ENCODE data around the gene GRAMD1A. TPM values are rescaled to one million over a fixed set of nuclear protein-coding genes. Genes with fewer than 3 reads are reported as not detected.
"Not testable (repeated sequence)": the region's sequence is repeated elsewhere in the genome, so short reads cannot be mapped to it uniquely, and the experiment has no call there.

GRAMD1A gene
- polyA plus RNA-seq, 1 donor from 2014 or later = 18.1 TPM

DNA sequence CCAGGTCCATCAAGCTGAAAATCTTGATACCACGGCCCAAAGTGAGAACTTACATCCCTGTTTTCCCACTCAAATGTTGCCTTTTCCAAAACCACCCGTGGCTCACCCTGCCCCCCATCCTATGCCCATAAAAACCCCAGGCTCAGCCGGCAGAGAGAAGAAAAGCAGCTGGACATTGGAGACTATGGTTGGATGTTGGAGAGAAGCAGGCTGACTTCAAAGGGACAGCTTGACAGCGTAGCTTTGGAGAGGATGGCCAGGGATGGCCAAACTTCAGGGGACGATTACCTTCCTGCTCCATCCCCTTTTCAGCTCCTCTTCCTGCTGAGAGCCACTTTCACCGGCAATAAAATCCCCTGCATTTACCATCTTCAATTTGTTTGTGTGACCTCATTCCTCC, 32.6 kb upstream of the GRAMD1A start:
- Mint-ChIP-seq H3K27ac (no peak overlapping the region), H3K4me3 (peak overlapping the region in 1 of 4 donors; percentile 56), H3K27me3 (peaks cover 8% of the 10 kb centered on the region), H3K36me3 (peaks cover 7% of the 10 kb centered on the region), H3K4me1 (peaks cover 6 to 8% (median 7%) of the 10 kb centered on the region in 3 donors), H3K9me3 (peaks cover 4 to 11% (median 8%) of the 10 kb centered on the region in 3 donors)

DNA sequence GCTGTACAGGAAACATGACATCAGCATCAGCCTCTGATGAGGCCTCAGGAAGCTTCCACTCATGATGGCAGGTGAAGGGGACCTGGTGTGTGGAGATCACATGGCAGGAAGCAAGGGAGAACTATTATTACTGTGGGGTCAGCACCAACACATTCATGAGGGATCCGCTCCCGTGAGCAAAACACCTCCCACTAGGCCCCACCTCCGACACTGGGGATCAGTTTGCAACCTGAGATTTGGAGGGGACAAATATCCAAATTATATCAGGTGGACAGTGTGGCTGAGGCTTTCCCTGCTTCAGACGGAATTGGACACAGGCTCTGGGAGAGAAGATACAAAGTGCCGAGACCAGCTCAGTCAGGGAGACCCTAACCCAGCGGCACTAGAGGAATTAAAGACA, 30.4 kb upstream of the GRAMD1A start:
- Mint-ChIP-seq H3K4me1 (peaks cover 4 to 6% (median 6%) of the 10 kb centered on the region in 3 donors), H3K4me3 (peak overlapping the region in 1 of 4 donors; percentile 13), H3K27me3 (peaks cover 8% of the 10 kb centered on the region), H3K36me3 (peaks cover 2% of the 10 kb centered on the region), H3K27ac (no peak overlapping the region), H3K9me3 (peaks cover 4 to 11% (median 5%) of the 10 kb centered on the region in 3 donors)

DNA sequence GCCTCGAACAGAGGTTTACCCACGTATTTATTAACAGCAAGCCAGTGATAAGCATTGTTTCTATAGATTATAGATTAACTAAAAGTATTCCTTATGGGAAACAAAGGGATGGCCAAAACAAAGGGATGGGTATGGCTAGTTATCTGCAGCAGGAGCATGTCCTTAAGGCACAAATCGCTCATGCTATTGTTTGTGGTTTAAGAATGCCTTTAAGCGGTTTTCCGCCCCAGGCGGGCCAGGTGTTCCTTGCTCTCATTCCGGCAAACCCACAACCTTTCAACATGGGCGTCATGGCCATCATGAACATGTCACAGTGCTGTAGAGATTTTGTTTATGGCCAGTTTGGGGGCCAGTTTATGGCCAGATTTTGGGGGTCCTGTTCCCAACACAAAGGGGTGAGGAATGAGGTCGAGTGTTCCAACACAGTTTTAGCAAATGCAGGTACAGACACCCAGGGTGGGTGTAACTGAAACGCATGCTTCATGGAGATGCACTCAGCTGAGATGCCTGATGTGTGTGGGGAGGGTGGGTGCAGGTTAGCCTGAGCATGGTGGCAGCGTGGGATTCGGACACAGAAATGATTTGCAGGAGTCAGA, 29.8 kb upstream of the GRAMD1A start:
- not testable (repeated sequence) for H3K27ac Mint-ChIP-seq, H3K27me3 Mint-ChIP-seq, H3K36me3 Mint-ChIP-seq, H3K4me1 Mint-ChIP-seq
- Mint-ChIP-seq H3K9me3 (peaks cover 4 to 11% (median 5%) of the 10 kb centered on the region in 3 donors), H3K4me3 (peak overlapping the region in 1 of 4 donors; percentile 13)

DNA sequence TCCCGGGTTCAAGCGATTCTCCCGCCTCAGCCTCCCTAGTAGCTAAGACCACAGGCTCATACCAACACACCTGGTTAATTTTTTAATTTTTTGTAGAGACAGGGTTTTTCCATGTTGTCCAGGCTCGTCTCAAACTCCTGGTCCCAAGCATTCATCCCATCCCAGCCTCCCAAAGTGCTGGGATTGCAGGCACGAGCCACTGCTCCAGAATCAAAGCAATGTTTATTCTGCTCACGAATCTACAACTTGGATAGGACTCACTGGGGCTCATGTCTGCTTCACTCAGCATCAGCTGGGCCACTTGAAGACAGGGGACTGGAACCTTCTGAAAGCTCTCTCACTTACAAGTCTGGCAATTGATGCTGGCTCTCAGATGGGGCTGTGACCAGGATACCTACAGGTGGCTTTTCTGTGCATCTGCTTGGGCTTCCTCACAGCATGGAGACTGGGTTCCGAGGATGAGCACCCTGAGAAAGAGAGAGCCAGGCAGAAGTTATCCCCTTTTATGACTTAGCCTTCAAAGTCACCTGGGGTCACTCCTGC, 27.9 kb upstream of the GRAMD1A start:
- H3K4me1 Mint-ChIP-seq = peaks cover 4 to 6% (median 6%) of the 10 kb centered on the region in 3 donors
- peaks cover 4 to 8% (median 8%) of the 10 kb centered on the region in 3 donors for H3K9me3 Mint-ChIP-seq
- H3K36me3 Mint-ChIP-seq = peaks cover 2% of the 10 kb centered on the region
- no peak overlapping the region for H3K4me3 Mint-ChIP-seq
- no peak overlapping the region for H3K27ac Mint-ChIP-seq
- peaks cover 10% of the 10 kb centered on the region for H3K27me3 Mint-ChIP-seq

DNA sequence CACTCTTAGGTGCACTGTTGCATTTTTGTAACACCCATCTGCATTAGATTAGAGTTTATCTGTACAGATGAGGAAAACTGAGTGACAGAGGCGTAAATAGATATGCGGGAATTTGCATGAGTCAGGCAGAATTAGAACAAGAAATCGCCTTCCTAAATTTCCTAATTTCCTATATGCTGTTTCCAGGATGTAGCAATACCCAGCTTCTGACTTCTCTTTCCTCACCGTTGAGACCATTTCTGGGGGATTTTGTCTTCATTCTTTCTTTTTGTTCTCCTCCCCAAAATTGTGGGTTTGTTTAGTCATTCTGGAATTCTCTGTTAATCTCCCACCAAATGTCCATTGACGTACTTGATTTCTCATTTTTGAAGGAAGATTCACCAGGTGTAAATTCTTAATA, 25.5 kb upstream of the GRAMD1A start:
- peaks cover 4 to 6% (median 6%) of the 10 kb centered on the region in 3 donors for H3K4me1 Mint-ChIP-seq
- H3K9me3 Mint-ChIP-seq = peaks cover 0 to 3% (median 0%) of the 10 kb centered on the region in 3 donors
- peaks cover 12% of the 10 kb centered on the region for H3K27me3 Mint-ChIP-seq
- H3K4me3 Mint-ChIP-seq = no peak overlapping the region
- peak overlapping the region in 1 of 3 donors; percentile 64 for H3K27ac Mint-ChIP-seq
- H3K36me3 Mint-ChIP-seq = peaks cover 2% of the 10 kb centered on the region

DNA sequence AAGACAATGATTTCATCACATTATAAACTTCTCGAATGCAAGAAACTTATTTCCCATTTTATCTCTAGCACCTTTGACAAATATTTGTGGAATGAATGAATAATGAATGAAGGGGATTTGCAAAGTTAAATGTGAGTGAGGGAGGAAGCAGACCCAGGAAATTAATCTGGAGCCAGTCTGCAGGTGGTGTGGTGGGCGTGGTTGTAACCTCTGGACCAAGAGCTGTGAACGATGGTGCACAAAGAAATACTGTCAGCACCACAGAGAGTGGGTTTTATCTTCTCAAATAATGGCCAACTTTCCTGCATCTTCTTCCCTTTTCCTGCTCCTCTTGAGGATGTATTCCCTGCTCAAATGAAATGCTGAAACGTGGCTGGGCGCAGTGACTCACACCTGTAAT, 25.1 kb upstream of the GRAMD1A start:
- Mint-ChIP-seq H3K27ac (peak overlapping the region in 1 of 3 donors; percentile 64), H3K36me3 (peaks cover 2% of the 10 kb centered on the region), H3K4me3 (peak overlapping the region in 1 of 4 donors; percentile 39), H3K9me3 (peaks cover 0 to 3% (median 0%) of the 10 kb centered on the region in 3 donors), H3K27me3 (peaks cover 16% of the 10 kb centered on the region), H3K4me1 (peaks cover 4 to 6% (median 6%) of the 10 kb centered on the region in 3 donors)

DNA sequence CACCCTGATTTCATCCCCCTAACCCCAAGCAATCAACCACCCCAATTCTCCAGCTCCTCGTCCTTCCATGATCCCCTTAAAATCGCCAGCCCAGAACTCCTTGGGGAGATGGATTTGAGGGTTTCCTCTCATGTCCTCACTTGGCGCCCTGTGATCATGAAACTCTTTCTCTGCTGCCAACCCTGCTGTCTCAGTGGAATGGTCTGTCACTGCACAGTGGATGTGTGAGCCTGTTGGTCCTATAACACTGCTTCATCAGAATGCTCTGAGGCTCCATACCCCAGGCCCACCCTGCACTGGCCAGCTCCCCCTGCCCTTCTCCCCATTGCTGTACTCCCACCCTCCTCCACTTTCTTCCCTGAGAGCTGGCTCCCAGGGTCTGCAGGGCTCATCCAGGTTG, 23.5 kb upstream of the GRAMD1A start:
- Mint-ChIP-seq H3K9me3 (peaks cover 0 to 3% (median 0%) of the 10 kb centered on the region in 3 donors), H3K27ac (no peak overlapping the region), H3K4me1 (peaks cover 4 to 6% (median 6%) of the 10 kb centered on the region in 3 donors), H3K27me3 (peaks cover 17% of the 10 kb centered on the region), H3K36me3 (no peaks in the 10 kb centered on the region), H3K4me3 (no peak overlapping the region)

DNA sequence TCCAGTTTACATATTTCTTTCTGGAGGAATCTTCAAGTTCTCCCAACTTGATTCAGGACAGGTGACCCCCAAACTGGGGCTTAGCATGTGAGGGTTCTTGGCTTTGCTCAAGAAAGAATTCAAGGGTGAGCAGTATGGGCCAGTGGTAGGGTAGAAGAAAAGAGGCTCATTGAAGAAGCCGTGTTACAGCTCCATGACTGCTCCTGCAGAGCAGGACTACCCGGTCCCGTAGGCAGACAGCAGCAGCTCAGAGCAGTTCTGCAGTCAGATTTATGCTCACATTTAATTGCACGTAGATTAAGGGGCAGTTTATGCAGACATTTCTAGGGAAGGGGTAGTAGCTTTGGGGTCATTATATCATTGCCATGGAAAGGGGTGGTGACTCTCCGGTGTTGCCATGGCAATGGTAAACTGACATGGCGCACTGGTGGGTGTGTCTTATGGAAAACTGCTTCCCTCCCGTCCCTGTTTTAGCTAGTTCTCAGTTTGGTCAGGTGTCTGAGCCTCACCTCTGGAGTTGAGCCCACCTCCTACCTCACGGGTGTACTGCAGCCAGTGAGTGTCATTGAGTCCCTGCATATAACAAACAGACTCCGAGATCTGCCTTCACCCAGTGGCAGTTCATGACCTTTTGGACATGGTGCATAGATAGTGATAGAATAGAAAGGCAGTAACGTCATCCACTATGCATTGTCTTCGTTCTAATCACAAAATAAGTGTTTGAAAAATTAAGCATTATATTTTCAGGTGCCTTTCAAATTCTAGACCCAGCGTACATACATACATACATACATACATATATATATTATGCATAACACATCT, 20.1 kb upstream of the GRAMD1A start:
- Mint-ChIP-seq H3K36me3 (no peaks in the 10 kb centered on the region), H3K4me1 (peaks cover 0 to 1% (median 0%) of the 10 kb centered on the region in 3 donors), H3K9me3 (peaks cover 0 to 3% (median 0%) of the 10 kb centered on the region in 3 donors), H3K4me3 (no peak overlapping the region), H3K27me3 (peaks cover 15% of the 10 kb centered on the region), H3K27ac (no peak overlapping the region)

DNA sequence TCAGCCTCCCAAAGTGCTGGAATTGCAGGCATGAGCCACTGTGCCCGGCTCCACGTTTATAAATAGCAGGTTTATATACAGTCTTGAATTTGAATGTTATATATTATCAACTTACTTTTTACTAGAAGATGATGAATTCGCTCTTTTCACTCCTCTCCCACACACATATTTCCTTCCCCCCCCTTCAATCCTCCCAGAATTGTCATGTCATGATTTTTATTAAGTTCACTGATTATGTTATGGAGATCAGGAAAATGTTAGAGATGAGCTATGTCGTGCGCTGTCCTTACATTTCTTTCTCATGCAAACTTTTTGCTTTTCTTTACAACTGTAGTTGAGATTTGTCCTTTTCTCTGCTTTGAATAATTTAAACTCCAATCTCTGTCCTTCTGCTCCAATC, 17.8 kb upstream of the GRAMD1A start:
- H3K27ac Mint-ChIP-seq = peak overlapping the region in 1 of 3 donors; percentile 17
- peaks cover 18% of the 10 kb centered on the region for H3K27me3 Mint-ChIP-seq
- H3K4me3 Mint-ChIP-seq = no peak overlapping the region
- no peaks in the 10 kb centered on the region for H3K36me3 Mint-ChIP-seq
- H3K4me1 Mint-ChIP-seq = peaks cover 0 to 3% (median 1%) of the 10 kb centered on the region in 3 donors
- no peaks in the 10 kb centered on the region for H3K9me3 Mint-ChIP-seq

- H3K4me3 Mint-ChIP-seq = no peak overlapping the region
- peaks cover 19% of the 10 kb centered on the region for H3K27me3 Mint-ChIP-seq
- peaks cover 0 to 3% (median 1%) of the 10 kb centered on the region in 3 donors for H3K4me1 Mint-ChIP-seq
- no peaks in the 10 kb centered on the region for H3K36me3 Mint-ChIP-seq
- H3K27ac Mint-ChIP-seq = no peak overlapping the region
- no peaks in the 10 kb centered on the region for H3K9me3 Mint-ChIP-seq
Observed at GRCh38 chr19:34983786-34984185, 16.3 kb upstream of the GRAMD1A start.

GRCh38 chr19:34984287-34984686, 15.8 kb upstream of the GRAMD1A start:
- H3K27ac Mint-ChIP-seq = peak overlapping the region in 1 of 3 donors; percentile 24
- no peak overlapping the region for H3K4me3 Mint-ChIP-seq
- peaks cover 17% of the 10 kb centered on the region for H3K27me3 Mint-ChIP-seq
- no peaks in the 10 kb centered on the region for H3K9me3 Mint-ChIP-seq
- H3K36me3 Mint-ChIP-seq = no peaks in the 10 kb centered on the region
- H3K4me1 Mint-ChIP-seq = peaks cover 0 to 3% (median 1%) of the 10 kb centered on the region in 3 donors

- Mint-ChIP-seq H3K4me1 (peaks cover 0 to 4% (median 1%) of the 10 kb centered on the region in 3 donors), H3K4me3 (no peak overlapping the region), H3K36me3 (no peaks in the 10 kb centered on the region), H3K9me3 (no peaks in the 10 kb centered on the region), H3K27me3 (peaks cover 7% of the 10 kb centered on the region), H3K27ac (peak overlapping the region in 1 of 3 donors; percentile 14)
Observed at GRCh38 chr19:34985249-34986022, 14.7 kb upstream of the GRAMD1A start.

- peaks cover 6% of the 10 kb centered on the region for H3K27me3 Mint-ChIP-seq
- H3K4me1 Mint-ChIP-seq = peaks cover 0 to 7% (median 1%) of the 10 kb centered on the region in 3 donors
- H3K36me3 Mint-ChIP-seq = no peaks in the 10 kb centered on the region
- no peaks in the 10 kb centered on the region for H3K9me3 Mint-ChIP-seq
- no peak overlapping the region for H3K27ac Mint-ChIP-seq
- no peak overlapping the region for H3K4me3 Mint-ChIP-seq
Observed at GRCh38 chr19:34988119-34988518, 12.0 kb upstream of the GRAMD1A start.

DNA sequence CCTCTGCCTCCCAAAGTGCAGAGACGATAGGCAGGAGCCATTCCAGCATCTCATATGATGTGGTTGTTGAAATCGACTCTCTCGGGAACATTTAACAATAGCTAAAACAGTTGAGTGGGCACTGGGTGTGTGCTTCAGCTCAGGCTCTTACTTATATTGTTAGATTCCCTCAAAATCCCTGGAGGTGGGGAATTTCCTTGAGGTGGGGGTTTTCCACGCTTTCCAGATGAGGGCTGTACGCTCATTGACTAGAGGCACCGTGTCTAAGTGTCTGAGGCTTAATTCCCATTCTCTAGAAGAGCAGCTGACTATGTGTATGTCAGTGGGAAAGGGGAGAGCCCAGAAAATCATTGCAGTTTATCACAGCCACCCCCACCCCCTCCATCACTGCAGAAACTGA, 10.8 kb upstream of the GRAMD1A start:
- no peaks in the 10 kb centered on the region for H3K9me3 Mint-ChIP-seq
- H3K4me1 Mint-ChIP-seq = peaks cover 0 to 7% (median 0%) of the 10 kb centered on the region in 3 donors
- no peak overlapping the region for H3K4me3 Mint-ChIP-seq
- peaks cover 6% of the 10 kb centered on the region for H3K27me3 Mint-ChIP-seq
- peak overlapping the region in 1 of 3 donors; percentile 16 for H3K27ac Mint-ChIP-seq
- peaks cover 3% of the 10 kb centered on the region for H3K36me3 Mint-ChIP-seq

Measured in IgD-negative memory B cell (primary cell).